ENCODE data around the gene ETV6. TPM values are rescaled to one million over a fixed set of nuclear protein-coding genes. Genes with fewer than 3 reads are reported as not detected.

Gene ETV6
- total and polyA plus RNA-seq, 2 of the 8 experiments (the other 6 are each of a cell fraction or from before 2014, with no cell fraction given) = 5.5 to 23.9 TPM

DNA sequence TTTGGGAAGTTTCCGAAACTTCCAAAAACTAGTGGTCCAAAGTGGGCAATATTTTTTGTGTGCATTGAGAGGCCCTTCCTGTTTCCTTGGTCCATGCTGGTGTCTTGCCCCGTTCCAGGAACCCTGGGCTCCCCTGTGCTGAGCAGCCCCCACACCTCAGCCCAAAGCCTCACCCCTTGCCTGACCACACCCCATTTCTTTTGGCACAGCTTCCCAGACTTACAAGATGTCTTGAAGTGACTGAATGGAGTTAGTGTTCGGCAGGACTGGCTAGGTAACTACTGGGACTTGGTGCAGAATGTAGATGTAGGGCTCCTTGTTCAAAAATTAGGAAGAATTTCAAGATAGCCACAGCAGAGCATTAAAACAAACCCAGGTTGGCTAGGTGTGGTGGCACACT is 68.6 kb downstream of the ETV6 start:
- H2BK15ac ChIP-seq (ENCODE audit: low read length) = no peak overlapping the region
- no peak overlapping the region for H4K8ac ChIP-seq (ENCODE audit: extremely low read depth, insufficient read depth, low read length)
- H2BK120ac ChIP-seq (replicated peaks; ENCODE audit: low read depth, low read length) = no peak overlapping the region
- H2BK20ac ChIP-seq (ENCODE audit: low read length) = no peak overlapping the region
- H3K9me3 ChIP-seq (ENCODE audit: insufficient read depth in 2 of 2, low read depth in 1 of 2, low read length in 1 of 2) = no peaks in the 10 kb centered on the region
- no peak for DNase-seq (ENCODE audit: low read depth in 1 of 2, low spot score in 2 of 2)
- H3K79me2 ChIP-seq (ENCODE audit: control insufficient read depth in 1 of 2, insufficient read depth in 2 of 2, low read length in 2 of 2) = no peaks in the 10 kb centered on the region
- no peak overlapping the region for H3K27ac ChIP-seq (ENCODE audit: low read depth, low read length)
- no peak overlapping the region for H4K5ac ChIP-seq (ENCODE audit: insufficient read length, low read depth, low read length)
- no peak overlapping the region for H3K4me3 ChIP-seq (ENCODE audit: extremely low read depth in 1 of 4, insufficient read depth in 2 of 4, low read depth in 3 of 4, low read length in 4 of 4)
- POLR2A ChIA-PET (ENCODE audit: partially characterized antibody) = interaction anchor here (0.8 to 2.5 kb wide), 2 partner anchors 9 to 13 kb away, joined by 3 to 5 read pairs; no protein-coding TSS in a partner anchor
- H3K27me3 ChIP-seq (replicated peaks in 1 of 4; ENCODE audit: control insufficient read depth in 3 of 4, extremely low read depth in 1 of 4, insufficient read depth in 3 of 4, low read length in 3 of 4) = no peaks in the 10 kb centered on the region
- H2BK12ac ChIP-seq (ENCODE audit: low read depth, low read length) = no peak overlapping the region
- no peak overlapping the region for H3K4ac ChIP-seq (replicated peaks; ENCODE audit: insufficient read length, low read depth, low read length)
- no peak overlapping the region for H2AFZ ChIP-seq (ENCODE audit: low read length)
- H3K9ac ChIP-seq (replicated peaks in 1 of 4; ENCODE audit: extremely low read depth in 1 of 4, low read depth in 3 of 4, low read length in 3 of 4) = no peak overlapping the region
- no peak for FAIRE-seq
- no peaks in the 10 kb centered on the region; the same call in 1 of the 2 replicates for H3K79me1 ChIP-seq (ENCODE audit: low read depth, low read length)
- no peak overlapping the region for H2AK5ac ChIP-seq (ENCODE audit: low read depth, low read length)
- H3K18ac ChIP-seq (ENCODE audit: extremely low read depth, low read length) = no peak overlapping the region
- H4K91ac ChIP-seq (replicated peaks; ENCODE audit: insufficient read length, low read length) = no peak overlapping the region
- no peak overlapping the region for H3K23ac ChIP-seq (ENCODE audit: insufficient read length)
- no peaks in the 10 kb centered on the region for H3K36me3 ChIP-seq (ENCODE audit: control insufficient read depth in 2 of 4, insufficient read depth in 4 of 4, low read length in 3 of 4)
- H3K4me1 ChIP-seq (replicated peaks in 1 of 4; ENCODE audit: control insufficient read depth in 3 of 4, insufficient read depth in 4 of 4, low read length in 3 of 4) = peaks cover 4 to 12% (median 8%) of the 10 kb centered on the region in 4 experiments; a peak in 6 of 7 replicates
- no peak overlapping the region for H3K56ac ChIP-seq (replicated peaks; ENCODE audit: insufficient read length, low read depth, low read length)
- no peak overlapping the region for H3K4me2 ChIP-seq (ENCODE audit: insufficient read depth in 1 of 2, low read depth in 2 of 2, low read length in 2 of 2)
- no peak overlapping the region for H2BK5ac ChIP-seq (ENCODE audit: low read depth, low read length)
- no peak overlapping the region for H3K14ac ChIP-seq (ENCODE audit: insufficient read length)
- WGBS, 2 experiments (ENCODE audit: extremely low coverage in 1 of 2, insufficient coverage in 1 of 2, insufficient read length in 1 of 2, insufficient replicate concordance in 2 of 2, low coverage in 1 of 2, low lambda C conversion rate in 2 of 2, missing lambda C conversion rate in 1 of 2) = 83% methylated on average over 3 of the region's 3 CpGs; no CpG with 5 or more reads in 1 of the 2 experiments
- CTCF ChIA-PET (ENCODE audit: partially characterized antibody) = interaction anchor here (0.6 to 2.9 kb wide), 4 partner anchors 9 to 72 kb away, joined by 3 to 9 read pairs (median 3); no protein-coding TSS in a partner anchor
- no peaks in the 10 kb centered on the region for H3K23me2 ChIP-seq (ENCODE audit: low read depth, low read length)
- H4K20me1 ChIP-seq (replicated peaks in 1 of 2; ENCODE audit: control insufficient read depth in 1 of 2, insufficient read depth in 2 of 2, low read length in 2 of 2) = peaks cover 0 to 2% of the 10 kb centered on the region in 2 experiments
- TF ChIP-seq, protein P1, sequence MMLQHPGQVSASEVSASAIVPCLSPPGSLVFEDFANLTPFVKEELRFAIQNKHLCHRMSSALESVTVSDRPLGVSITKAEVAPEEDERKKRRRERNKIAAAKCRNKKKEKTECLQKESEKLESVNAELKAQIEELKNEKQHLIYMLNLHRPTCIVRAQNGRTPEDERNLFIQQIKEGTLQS (IDR thresholded peaks at IDR 0.05; ENCODE audit: insufficient read depth, low read depth, low read length) = no peak
- TF ChIP-seq RAD21 (IDR thresholded peaks at IDR 0.05 in 1 of 2, conservative IDR thresholded peaks at IDR 0.05 in 1 of 2; ENCODE audit: low read depth in 2 of 2, low read length in 2 of 2) (no peak), RFX5 (IDR thresholded peaks at IDR 0.05; ENCODE audit: borderline replicate concordance, low read depth, low read length) (no peak), BCL11A (IDR thresholded peaks at IDR 0.05; ENCODE audit: low read depth in 2 of 2, low read length in 2 of 2) (no peak), YY1 (IDR thresholded peaks at IDR 0.05; ENCODE audit: low read depth, low read length) (no peak), POLR2A (IDR thresholded peaks at IDR 0.05; ENCODE audit: control extremely low read depth in 1 of 2, low read depth in 2 of 2, low read length in 2 of 2) (no peak), TEAD4 (IDR thresholded peaks at IDR 0.05; ENCODE audit: low read depth, low read length) (no peak), TAF1 (IDR thresholded peaks at IDR 0.05; ENCODE audit: low read depth, low read length) (no peak), JUN (IDR thresholded peaks at IDR 0.05; ENCODE audit: low read depth, low read length) (no peak), RNF2 (IDR thresholded peaks at IDR 0.05; ENCODE audit: borderline replicate concordance, low read depth, low read length, missing control alignments, poor library complexity, severe bottlenecking) (no peak), SP2 (IDR thresholded peaks at IDR 0.05; ENCODE audit: low read length) (no peak), SIRT6 (IDR thresholded peaks at IDR 0.05; ENCODE audit: low read length) (no peak), SIN3A (conservative IDR thresholded peaks at IDR 0.05 in 1 of 2, IDR thresholded peaks at IDR 0.05 in 1 of 2; ENCODE audit: low read depth in 1 of 2, low read length in 2 of 2) (no peak), POLR2AphosphoS5 (IDR thresholded peaks at IDR 0.05; ENCODE audit: low read depth, low read length) (no peak)

Measured in H1 (cell line).